22Rv1 (cell line): ENCODE data around the gene TMTC2.

Experiments used
- H3K27ac ChIP-seq: fragments of 450-650 bp; 2 replicates; pipeline ENCODE4 v1.5.1; 2017
- CTCF ChIP-seq: fragments of 450-650 bp; IDR thresholded peaks from 2 replicates; pipeline ENCODE4 v1.5.1; 2017; ENCODE audit warnings: mild to moderate bottlenecking
- ZFX ChIP-seq: fragments of 450-650 bp; IDR thresholded peaks from 2 replicates; pipeline ENCODE4 v1.6.1; 2017; ENCODE audit warnings: antibody characterized with exemption, borderline replicate concordance

The TMTC2 gene

GRCh38 chr12:82862069-82862841 is 175.5 kb downstream of the TMTC2 start:
- no peak overlapping the region for H3K27ac ChIP-seq
- TF ChIP-seq ZFX (no peak), CTCF (no peak)

GRCh38 chr12:82862876-82863649 is 176.4 kb downstream of the TMTC2 start:
- no peak for TF ChIP-seq CTCF
- TF ChIP-seq ZFX: no peak
- no peak overlapping the region for H3K27ac ChIP-seq

DNA sequence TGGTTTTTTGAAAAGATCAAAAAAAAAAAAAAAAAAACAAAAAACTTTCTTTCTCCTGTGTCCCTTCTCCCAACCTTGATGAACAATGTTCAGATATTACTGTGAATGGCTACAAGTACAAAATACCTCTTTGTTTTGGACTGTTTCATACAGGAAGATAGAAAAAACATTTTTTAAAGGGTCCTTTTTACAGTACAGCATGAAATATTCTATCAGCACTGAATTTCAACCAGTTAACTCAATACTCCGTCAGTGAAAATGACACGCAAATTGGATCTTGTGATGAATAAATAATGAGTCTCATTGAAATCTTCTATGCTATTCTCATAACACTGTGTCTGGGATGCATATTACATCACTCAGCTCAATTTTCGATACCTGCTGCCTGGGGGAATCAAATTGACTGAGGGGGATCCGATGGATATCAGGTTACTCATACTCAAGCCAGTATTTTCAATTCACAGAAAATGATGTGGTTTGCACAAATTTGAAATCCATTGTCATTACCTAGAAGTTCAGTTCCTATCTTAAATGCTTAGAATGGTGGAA is 179.6 kb downstream of the TMTC2 start:
- TF ChIP-seq CTCF: no peak
- no peak for TF ChIP-seq ZFX
- no peak overlapping the region for H3K27ac ChIP-seq

GRCh38 chr12:82866946-82867345 is 180.2 kb downstream of the TMTC2 start:
- TF ChIP-seq CTCF (no peak), ZFX (no peak)
- no peak overlapping the region for H3K27ac ChIP-seq

GRCh38 chr12:82867762-82868500 is 181.2 kb downstream of the TMTC2 start:
- no peak for TF ChIP-seq CTCF
- no peak overlapping the region for H3K27ac ChIP-seq

DNA sequence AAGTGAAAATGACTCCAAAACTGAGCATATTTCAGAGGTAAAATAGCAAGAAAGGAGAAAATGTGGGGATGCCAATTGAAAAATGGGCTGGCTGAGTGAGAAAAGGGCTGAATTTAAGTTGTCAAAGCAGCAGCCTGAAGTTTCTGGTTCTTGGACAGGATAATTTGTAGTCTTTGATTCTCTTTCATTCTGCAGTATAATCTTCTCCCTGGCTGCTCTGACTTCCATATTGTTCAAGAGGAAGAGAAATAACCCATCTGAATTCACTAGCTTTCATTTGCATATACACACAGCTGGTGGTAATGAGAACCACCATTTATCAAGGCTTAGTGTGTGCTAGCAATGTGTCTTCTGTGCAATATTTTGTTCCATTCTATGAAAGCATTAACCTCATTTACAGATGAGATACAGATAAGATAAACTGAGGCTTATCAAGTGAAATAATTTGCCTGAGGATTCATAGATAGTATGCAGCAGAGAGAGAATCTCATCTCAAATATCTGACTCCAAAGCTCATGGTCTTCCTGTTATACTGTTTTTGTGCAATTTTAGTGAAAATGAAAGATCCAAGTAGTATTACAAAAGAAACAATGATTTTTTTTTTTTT is 184.2 kb downstream of the TMTC2 start:
- no peak overlapping the region for H3K27ac ChIP-seq
- no peak for TF ChIP-seq CTCF
- no peak for TF ChIP-seq ZFX
